HG03378 (cell line): Measurements from ENCODE around the gene SELE.
"Not testable (repeated sequence)": the region's sequence is repeated elsewhere in the genome, so short reads cannot be mapped to it uniquely, and the experiment has no call there.

Experiments used
- ATAC-seq: cut with Tn5 transposase; IDR thresholded peaks from one replicate; pipeline ENCODE4 v1.9.1; 2021; ENCODE audit warnings: mild to moderate bottlenecking, moderate library complexity; ENCODE audit not compliant: unreplicated experiment

SELE gene

GRCh38 chr1:169688377-169688776, 45.5 kb downstream of the SELE start:
- not testable (repeated sequence) for ATAC-seq

- ATAC-seq = no peak
These were observed 50.2 kb downstream of the SELE start for GRCh38 chr1:169683661-169684060.

GRCh38 chr1:169683168-169683567, 50.7 kb downstream of the SELE start:
- not testable (repeated sequence) for ATAC-seq

- ATAC-seq = no peak
These were observed 51.8 kb downstream of the SELE start for GRCh38 chr1:169682071-169682470.

- ATAC-seq = peak; percentile 19
These were observed 52.7 kb downstream of the SELE start for GRCh38 chr1:169681140-169681539.

- peak; percentile 62 for ATAC-seq
These were observed 53.4 kb downstream of the SELE start for GRCh38 chr1:169680377-169681019.

GRCh38 chr1:169679692-169680091, 54.2 kb downstream of the SELE start:
- ATAC-seq = no peak

GRCh38 chr1:169676001-169676400, 57.9 kb downstream of the SELE start:
- no peak for ATAC-seq
